Body of pancreas (tissue), 4 donors: Measurements from ENCODE around the gene NTPCR. TPM values are rescaled to one million over a fixed set of nuclear protein-coding genes. Genes with fewer than 3 reads are reported as not detected.
"Not testable (repeated sequence)": the region's sequence is repeated elsewhere in the genome, so short reads cannot be mapped to it uniquely, and the experiment has no call there.

Experiments
- ATAC-seq: fragments of 150-250 bp; one replicate; pipeline ENCODE4 v1.9.1; 2016
- DNase-seq, 4 donors: peaks; one replicate each; pipeline ENCODE4 v3.0.0-alpha.2; 2019
- H3K27ac ChIP-seq, 4 donors: fragments of 200-600 bp; sonication (generic); 1 replicate in 3 of 4; 2 replicates in 1 of 4; pipeline versions ENCODE4 v1.5.1 to v1.6.1; 2016 to 2019; ENCODE audit warnings: mild to moderate bottlenecking in 1 of 4, mixed read lengths in 1 of 4, moderate library complexity in 1 of 4
- H3K27me3 ChIP-seq, 2 donors: fragments of 200-600 bp; sonication (generic); one replicate each; pipeline ENCODE4 v1.6.0; 2016; ENCODE audit warnings: mild to moderate bottlenecking in 1 of 2
- H3K36me3 ChIP-seq, 2 donors: fragments of 200-600 bp; sonication (generic); replicated peaks in 1 of 2; 2 replicates each; pipeline ENCODE4 v1.5.1; 2016; ENCODE audit warnings: low read depth in 2 of 2; ENCODE audit not compliant: insufficient read depth in 1 of 2
- H3K4me1 ChIP-seq: fragments of 200-600 bp; sonication (generic); one replicate; pipeline ENCODE4 v1.6.0; 2016
- H3K4me3 ChIP-seq, 2 donors: fragments of 200-600 bp; sonication (generic); 1 replicate in 1 of 2; 2 replicates in 1 of 2; pipeline ENCODE4 v1.5.1; 2016 to 2019
- H3K9me3 ChIP-seq, 3 donors: fragments of 200-600 bp; sonication (generic); 1 replicate in 2 of 3; 2 replicates in 1 of 3; pipeline ENCODE4 v1.5.1; 2016
- POLR2A ChIP-seq, 3 donors: fragments of 450-650 bp; IDR thresholded peaks; one replicate each; pipeline ENCODE4 v1.6.1; 2016; ENCODE audit warnings: antibody characterized with exemption in 3 of 3, mild to moderate bottlenecking in 2 of 3
- WGBS, 2 donors: methylation state at CpG; one replicate each; pipeline ENCODE4 v1.1.5; 2017; 5-methylcytosine and 5-hydroxymethylcytosine counted together
- intact Hi-C: fragments of 100-400 bp; cut with DNase I; formaldehyde crosslinking; loops from one replicate; pipeline ENCODE4 v1.15.1; 2023
- total RNA-seq, 2 donors: library from RNA; depleted of rRNA; stranded (reverse); fragments of >200 nt; gene quantifications; one replicate each; pipeline ENCODE4 v1.1.0, GENCODE V29; 2016
- TF ChIP-seq, protein P1 (sequence below), 7 experiments: fragments of 450-650 bp in 4 of 7; fragments of 200-600 bp in 3 of 7; sonication (generic) in 3 of 7; IDR thresholded peaks; one replicate each; pipeline ENCODE4 v1.5.1; 2016 to 2019; ENCODE audit warnings: antibody characterized with exemption in 7 of 7

Gene NTPCR
- total RNA-seq, 2 donors from 2014 or later: 8.2 to 14.3 TPM

DNA sequence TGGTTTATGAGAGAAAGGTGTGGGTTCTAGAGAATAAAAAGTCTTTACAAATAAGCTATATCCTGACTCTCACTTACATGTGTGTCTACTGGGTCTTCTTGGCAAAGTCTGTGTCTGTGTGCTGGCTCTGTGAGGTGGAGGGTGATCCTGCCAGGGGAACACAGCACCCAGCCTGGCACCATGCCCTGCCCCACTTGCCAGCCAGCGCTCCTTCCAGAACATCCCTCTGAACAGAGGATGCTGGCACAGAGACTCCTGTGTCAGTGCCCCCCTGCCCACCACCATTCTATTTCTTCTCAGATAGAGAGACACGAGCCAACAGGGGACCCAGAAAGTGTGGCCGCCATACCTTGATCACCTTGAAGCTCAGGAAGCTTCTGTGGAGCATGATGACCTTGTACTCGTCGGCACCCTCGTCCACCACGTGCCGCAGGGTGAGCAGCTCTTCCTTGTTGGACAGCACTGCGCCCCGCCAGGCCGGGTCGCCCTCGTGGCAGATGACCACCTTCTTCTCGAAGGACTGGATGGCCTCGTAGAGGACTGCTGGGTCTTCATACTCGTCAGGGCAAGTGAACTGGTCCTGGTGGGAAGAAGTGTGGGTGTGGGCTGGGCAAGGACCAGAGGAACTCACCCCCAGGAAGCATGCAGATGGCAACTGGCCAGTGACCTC is 49.7 kb downstream of the NTPCR start:
- TF ChIP-seq, protein P1, sequence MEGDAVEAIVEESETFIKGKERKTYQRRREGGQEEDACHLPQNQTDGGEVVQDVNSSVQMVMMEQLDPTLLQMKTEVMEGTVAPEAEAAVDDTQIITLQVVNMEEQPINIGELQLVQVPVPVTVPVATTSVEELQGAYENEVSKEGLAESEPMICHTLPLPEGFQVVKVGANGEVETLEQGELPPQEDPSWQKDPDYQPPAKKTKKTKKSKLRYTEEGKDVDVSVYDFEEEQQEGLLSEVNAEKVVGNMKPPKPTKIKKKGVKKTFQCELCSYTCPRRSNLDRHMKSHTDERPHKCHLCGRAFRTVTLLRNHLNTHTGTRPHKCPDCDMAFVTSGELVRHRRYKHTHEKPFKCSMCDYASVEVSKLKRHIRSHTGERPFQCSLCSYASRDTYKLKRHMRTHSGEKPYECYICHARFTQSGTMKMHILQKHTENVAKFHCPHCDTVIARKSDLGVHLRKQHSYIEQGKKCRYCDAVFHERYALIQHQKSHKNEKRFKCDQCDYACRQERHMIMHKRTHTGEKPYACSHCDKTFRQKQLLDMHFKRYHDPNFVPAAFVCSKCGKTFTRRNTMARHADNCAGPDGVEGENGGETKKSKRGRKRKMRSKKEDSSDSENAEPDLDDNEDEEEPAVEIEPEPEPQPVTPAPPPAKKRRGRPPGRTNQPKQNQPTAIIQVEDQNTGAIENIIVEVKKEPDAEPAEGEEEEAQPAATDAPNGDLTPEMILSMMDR (IDR thresholded peaks at IDR 0.05): no peak
- TF ChIP-seq POLR2A (IDR thresholded peaks at IDR 0.05): no peak
- H3K4me3 ChIP-seq: no peak overlapping the region
- H3K27me3 ChIP-seq: no peaks in the 10 kb centered on the region
- H3K9me3 ChIP-seq: no peaks in the 10 kb centered on the region
- no peak for DNase-seq
- H3K4me1 ChIP-seq: peaks cover 18% of the 10 kb centered on the region
- H3K27ac ChIP-seq: no peak overlapping the region
- ATAC-seq: no peak
- intact Hi-C loops: no loop called here
- no peaks in the 10 kb centered on the region for H3K36me3 ChIP-seq
- 93 to 97% methylated on average over 12 to 16 of the region's 16 CpGs for WGBS, 2 donors

DNA sequence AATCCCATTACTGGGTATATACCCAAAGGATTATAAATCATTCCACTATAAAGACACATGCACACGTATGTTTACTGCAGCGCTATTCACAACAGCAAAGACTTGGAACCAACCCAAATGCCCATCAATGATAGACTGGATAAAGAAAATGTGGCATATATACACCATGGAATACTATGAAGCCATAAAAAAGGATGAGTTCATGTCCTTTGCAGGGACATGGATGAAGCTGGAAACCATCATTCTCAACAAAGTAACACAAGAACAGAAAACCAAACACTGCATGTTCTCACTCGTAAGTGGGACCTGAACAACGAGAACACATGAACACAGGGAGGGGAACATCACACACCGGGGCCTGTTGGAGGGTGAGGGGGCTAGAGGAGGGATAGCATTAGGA is 53.2 kb downstream of the NTPCR start:
- H3K27me3 ChIP-seq, H3K9me3 ChIP-seq: not testable (repeated sequence)

DNA sequence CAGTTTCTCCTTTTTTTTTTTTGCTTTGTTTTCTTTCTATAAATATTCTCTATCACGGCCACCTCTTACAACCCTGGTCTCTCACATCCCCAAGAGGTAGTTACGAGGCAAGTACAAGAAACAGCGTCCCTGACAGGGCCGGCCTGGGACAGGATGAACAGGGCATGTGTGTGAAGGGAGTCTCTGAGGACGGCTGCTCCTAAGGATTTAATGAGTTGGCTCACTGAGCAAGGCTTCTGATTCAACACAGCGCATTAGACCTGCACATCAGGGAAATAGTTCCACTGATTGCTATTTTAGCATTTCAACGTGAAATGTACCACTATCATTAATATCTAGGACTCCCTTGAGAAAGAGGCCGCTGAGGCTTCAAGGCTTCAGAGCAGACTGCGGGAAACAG is 54.0 kb downstream of the NTPCR start:
- Histone ChIP-seq H3K27ac (no peak overlapping the region), H3K4me1 (no peaks in the 10 kb centered on the region), H3K27me3 (no peaks in the 10 kb centered on the region), H3K9me3 (no peaks in the 10 kb centered on the region), H3K4me3 (no peak overlapping the region), H3K36me3 (no peaks in the 10 kb centered on the region)
- DNase-seq (no peak), ATAC-seq (no peak)
- no peak for TF ChIP-seq POLR2A (IDR thresholded peaks at IDR 0.05)
- TF ChIP-seq, protein P1 (IDR thresholded peaks at IDR 0.05): no peak
- WGBS, 2 donors: 85 to 89% methylated on average over 9 of the region's 9 CpGs
- intact Hi-C loops: no loop called here

More for the DNA sequence above, 53.2 kb downstream of the NTPCR start:
- intact Hi-C loops, H3K27ac ChIP-seq, DNase-seq, ATAC-seq, H3K36me3 ChIP-seq, H3K4me1 ChIP-seq, H3K4me3 ChIP-seq: not testable (repeated sequence)
- WGBS, 2 donors: 95 to 96% methylated on average over 5 of the region's 5 CpGs

DNA sequence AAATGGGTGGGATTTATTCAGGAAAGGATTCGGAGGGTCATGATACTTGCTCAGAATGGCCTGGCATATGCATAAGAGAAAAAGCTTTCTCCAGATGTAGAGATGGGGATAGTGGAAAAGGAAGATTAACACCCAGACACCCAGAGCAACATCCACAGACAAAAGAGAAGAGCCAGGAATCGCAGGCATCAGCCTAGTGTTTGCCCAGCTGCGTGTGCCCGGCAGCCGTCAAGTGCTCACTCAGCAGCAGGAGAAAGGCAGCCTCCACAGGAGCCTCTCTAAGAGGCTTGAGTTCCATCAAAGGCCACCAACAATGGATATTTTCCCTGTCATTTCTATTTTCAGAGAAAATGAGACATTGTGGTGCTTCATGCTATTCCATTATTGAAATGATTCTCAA is 54.7 kb downstream of the NTPCR start:
- WGBS, 2 donors: 90 to 92% methylated on average over 5 of the region's 5 CpGs
- Histone ChIP-seq H3K9me3 (no peaks in the 10 kb centered on the region), H3K27me3 (no peaks in the 10 kb centered on the region), H3K4me1 (no peaks in the 10 kb centered on the region), H3K4me3 (no peak overlapping the region), H3K27ac (no peak overlapping the region), H3K36me3 (no peaks in the 10 kb centered on the region)
- DNase-seq (no peak), ATAC-seq (no peak)
- no peak for TF ChIP-seq POLR2A (IDR thresholded peaks at IDR 0.05)
- TF ChIP-seq, protein P1 (IDR thresholded peaks at IDR 0.05): no peak
- intact Hi-C loops: no loop called here

DNA sequence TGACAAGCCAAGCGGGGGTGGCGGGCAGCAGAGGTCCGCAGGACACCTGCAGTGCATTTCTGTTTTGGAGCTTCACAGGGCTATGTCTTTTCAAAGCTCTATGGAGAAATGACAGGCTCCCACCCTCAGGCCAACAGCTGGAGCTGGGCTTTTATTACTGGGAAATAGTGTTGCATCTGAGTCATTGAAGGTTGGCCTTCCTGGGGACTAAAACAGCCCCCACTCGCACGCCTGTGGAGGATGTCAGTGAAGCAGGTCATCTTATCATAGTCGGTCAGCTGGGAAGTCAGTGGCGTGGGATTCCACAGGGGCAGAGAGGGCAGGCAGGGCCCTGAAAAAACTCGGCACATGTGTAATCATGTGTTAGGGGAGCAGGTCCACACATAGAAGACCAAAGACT is 55.3 kb downstream of the NTPCR start:
- 87 to 93% methylated on average over 8 of the region's 8 CpGs for WGBS, 2 donors
- no peak overlapping the region for H3K4me3 ChIP-seq
- no peak overlapping the region for H3K27ac ChIP-seq
- H3K4me1 ChIP-seq: no peaks in the 10 kb centered on the region
- DNase-seq (no peak), ATAC-seq (no peak)
- no peaks in the 10 kb centered on the region for H3K9me3 ChIP-seq
- no peaks in the 10 kb centered on the region for H3K27me3 ChIP-seq
- no peaks in the 10 kb centered on the region for H3K36me3 ChIP-seq
- intact Hi-C loops: no loop called here
- no peak for TF ChIP-seq POLR2A (IDR thresholded peaks at IDR 0.05)
- TF ChIP-seq, protein P1 (IDR thresholded peaks at IDR 0.05): no peak
